GM19452 (cell line): ENCODE measurements around the gene DAO.
"Not testable (repeated sequence)": the region's sequence is repeated elsewhere in the genome, so short reads cannot be mapped to it uniquely, and the experiment has no call there.

Experiments
- ATAC-seq: cut with Tn5 transposase; IDR thresholded peaks from one replicate; pipeline ENCODE4 v1.9.1; 2021; ENCODE audit not compliant: unreplicated experiment

DAO gene

DNA sequence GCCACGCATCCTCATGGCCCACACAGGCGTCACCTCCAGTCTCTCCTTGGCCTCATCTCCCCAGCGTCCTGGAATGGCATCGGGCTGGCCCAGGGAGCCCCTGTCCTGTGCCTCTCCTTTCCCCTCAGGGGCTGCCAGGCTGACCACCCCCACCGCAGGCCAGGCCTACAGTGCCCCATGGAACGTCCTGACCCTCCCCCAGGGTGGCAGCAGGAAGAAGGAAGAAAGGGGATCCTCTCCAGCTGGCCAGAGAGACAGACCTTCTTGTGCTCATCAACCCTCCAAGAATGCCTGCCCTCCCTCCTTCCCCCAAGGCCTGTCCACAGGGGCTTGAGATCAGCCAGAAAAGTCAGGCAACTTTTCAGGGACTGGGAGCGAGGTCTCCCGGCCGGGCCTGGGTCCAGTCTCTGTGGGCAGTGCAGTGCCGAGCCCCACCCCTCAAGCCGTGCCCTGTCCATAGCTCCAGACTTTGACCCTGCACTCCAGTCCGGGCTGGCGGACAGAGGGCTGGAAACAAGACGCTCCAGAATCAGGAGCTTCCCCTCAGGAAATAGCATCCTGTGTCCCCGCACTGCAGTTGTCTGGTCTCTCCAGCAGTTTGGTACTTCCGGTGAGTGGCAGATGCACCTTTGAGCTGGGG lies at the start of gene DAO:
TSS of gene DAO (plus strand) at position 478 of the 640 bp plus-strand sequence. CDS start 4,915 bp downstream, outside the sequence.
- ATAC-seq = no peak

DNA sequence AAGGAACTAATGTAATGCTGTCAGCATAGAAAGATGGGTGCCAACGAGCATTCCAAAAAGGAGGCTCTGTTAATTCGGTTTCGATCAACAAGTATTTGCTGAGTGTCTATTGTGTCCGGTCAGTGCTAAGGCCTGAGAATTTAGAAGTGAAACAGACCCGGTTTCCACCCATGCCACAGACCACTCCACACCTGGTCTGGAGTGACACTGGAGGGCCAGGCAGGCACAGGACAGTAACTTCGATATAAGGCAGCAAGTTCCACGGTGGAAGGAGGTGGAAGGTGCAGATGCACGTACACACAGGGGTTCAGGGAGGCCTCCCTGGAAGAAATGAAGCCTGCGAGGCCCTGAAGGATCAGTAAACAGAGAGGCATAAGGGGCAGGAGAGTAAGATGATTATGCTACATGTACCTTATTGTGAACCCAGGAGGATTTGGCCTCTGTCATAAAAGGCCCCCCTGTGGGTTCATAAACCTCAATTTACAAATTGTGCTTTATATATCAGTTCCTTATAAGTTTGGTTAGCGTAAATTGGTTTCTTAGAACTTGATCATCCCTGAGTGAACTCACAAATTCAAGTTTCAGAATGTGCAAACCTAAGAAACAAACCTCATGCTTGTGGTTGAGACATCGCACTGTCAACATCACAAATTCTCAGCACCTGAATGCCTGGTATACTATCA lies 48.4 kb upstream of the DAO start:
- peak; percentile 73 for ATAC-seq

DNA sequence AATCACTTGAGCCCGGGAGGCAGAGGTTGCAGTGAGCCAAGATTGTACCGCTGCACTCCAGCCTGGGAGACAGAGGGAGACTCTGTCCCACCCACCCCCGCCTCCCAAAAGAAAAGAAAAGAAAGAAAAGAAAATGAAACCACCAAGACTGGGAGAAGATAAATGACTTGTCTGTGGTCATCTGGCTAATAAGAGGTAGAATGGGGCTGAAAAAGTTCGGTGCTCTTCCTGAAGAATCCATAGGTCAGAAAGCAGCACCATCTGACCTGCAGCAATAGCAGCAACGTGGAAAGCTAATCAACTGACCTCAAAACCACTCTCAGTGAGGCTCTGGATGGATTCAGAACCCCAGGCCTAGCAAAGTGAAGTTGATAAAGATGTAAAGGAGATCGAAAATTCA lies 47.7 kb upstream of the DAO start:
- ATAC-seq = no peak

DNA sequence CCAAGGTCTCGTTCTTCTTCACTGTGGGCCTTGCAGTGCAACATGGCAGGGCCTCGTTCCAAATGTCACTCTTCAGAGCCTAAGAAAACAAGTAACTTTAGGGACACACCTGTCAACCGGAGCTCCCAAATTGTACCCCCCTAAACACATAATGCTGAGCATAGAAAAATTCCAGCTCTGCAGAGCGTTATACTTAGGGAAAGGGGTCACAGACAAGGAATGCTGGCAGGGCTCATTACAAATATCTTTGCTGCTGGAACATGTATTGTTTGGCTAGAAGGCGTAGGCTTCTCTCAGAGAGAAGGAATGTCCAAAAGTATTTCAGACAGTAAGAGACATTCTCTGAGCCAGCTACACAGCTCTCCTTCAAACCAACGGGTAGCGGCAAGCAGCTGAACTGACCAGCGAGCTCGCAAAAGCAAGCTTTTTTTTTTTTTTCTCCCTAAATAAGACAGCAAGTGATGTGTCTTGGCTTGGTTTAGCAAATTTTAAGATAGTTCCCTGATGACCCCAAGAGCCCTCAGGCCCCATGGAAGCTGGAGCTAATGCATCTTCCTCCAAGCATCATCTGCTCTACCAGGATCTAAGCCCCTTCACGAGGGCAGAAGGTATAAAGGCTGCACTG lies 47.0 kb upstream of the DAO start:
- ATAC-seq = no peak

DNA sequence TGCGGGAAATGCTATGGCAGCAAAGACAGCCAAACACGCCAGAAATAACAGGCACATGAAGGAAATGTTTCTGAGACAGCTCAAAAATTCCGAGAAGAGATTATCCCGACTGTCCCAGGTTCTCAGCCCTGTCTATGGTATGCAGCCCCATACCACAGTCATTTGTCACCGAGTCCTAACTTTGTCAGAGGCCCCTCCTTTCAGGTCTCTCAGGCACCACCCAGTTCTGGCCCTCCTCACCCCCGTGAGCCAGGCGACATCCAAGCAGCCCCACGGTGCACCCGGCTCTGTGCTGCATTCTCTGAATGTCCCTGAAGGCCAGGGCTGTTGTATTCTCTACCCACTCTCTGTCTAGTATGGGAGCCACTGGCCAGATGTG lies 46.5 kb upstream of the DAO start:
- ATAC-seq = no peak

DNA sequence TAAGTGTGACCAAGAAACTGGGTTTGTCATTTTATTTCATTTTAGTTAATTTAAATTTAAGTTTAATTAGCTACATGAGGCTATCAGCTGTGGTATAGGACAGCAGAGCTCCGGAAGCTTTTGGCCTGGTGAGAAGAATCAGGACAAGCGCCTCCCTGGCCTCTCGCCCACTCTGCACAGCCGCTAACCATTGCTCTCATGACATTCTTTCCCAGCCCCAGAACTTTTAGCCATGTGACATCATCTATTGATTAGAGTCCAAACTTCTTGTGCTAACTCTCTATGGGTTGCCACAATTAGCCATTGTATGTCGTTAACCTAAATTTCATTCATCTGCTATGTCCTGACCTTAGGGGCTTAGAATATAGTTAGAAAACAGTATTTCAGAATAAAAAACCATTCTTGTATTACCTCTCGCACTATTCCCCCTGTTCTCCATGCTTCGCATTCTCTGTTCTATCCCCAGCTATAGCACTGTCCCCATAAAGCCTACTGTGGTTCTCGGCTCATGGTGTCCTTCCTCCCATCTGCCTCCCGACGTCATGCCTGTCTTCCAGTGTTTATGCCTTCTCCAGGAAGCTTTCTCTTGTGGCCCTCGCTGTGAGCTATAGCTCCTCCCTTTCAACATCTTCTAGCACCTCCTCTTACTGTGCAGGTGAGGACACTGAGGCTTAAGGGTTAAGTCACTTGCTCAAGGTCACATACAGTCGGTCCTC lies 46.0 kb upstream of the DAO start:
- no peak for ATAC-seq

DNA sequence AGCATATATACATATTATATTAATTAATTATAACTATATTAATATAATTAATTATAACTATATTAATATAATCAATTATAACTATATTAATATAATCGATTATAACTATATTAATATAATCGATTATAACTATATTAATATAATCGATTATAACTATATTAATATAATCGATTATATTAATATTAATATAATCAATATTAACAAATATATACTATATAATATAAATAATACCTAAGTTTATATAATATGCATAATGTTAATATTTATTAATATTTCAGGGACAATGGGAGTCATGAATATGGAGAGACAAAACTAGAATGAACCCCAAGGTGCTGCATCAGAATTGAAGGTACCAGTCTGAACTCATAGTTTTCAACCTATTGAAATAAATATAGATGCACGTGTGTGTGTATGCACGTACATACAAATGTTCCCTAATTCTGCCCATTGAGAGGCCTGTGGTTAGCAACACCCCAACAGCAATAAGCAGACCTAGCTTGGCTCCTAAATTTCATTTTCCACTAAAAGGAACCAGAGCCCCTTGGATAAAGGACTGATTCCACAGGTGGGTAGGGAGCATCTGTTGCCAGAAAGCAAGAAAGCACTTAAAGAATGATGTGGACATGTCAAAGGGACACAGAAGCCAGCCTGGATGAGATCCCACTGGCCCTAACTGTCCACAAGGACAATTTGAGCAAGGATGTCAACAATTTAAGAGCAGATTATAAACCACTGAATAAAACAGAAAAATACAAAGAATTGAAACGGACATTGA lies 43.8 kb upstream of the DAO start:
- no peak for ATAC-seq

DNA sequence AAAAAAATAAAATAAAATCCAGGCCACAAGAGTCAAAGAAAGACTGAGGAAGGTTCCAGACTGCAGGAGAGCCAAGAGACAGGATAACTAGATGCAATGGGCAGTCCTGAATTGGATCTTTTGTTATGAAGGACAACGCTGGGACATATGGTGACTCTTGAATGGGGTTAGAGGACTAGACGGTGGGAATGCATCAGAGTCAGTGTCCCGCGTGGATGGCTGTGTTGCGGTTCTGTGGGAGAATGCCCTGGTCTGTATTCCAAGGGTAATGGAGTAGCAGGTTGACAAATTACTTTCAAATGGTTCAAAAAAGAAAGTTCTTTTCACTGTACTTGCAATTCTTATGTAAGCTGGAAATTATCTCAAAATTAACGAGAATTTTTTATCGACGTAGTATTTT lies 42.7 kb upstream of the DAO start:
- ATAC-seq = no peak

DNA sequence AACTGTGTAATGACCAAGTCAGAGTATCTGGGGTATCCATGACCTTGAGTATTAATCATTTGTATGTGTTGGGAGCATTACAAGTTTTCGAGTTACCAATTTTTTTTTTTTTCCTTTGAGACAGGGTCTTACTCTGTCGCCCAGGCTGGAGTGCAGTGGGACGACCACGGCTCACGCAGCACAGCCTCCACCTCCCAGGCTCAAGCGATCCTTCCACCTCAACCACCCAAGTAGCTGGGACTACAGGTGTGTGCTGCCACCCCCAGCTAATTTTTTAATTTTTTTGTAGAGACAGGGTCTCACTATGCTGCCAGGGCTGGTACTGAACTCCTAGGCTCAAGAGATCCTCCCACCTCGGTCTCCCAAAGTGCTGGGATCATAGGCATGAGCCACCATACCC lies 42.2 kb upstream of the DAO start:
- no peak for ATAC-seq

DNA sequence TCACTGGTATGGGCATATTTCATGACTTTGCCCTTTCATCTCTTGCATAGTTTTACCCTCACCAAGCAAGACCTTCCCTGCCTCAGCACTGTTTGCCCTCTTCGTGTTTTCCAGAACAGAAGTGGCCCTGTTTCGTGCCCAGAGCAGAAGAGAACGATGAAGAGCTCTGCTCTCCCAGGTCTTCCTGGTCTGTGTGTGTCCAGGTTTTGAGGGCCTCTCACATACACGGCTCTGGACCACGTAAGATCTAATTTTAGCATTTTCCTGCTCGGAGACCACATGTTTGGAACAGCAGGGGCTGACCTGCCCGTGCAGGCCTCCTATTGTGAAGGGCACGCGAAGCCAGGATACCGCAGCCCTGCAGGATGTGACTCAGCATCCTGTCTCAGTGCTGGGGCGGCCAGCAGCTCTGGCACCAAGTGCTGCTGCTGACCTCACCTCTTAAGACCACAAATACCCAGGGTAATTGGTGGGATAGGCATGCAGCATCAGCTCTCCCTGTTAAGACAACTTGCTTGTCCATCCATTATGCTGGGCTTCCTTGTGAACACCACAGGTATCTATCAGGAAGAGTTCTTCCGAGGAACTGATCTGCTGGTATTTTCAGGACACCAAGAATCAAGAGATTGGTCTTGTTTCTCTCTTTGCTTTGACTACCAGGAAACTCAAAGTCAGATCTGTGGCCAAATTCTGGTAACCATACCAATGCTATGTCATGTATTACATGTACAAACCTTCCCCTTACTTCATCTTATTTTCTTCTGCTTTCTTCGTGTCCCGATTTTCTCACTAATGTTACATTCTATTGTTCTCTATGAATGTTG lies 41.5 kb upstream of the DAO start:
- ATAC-seq = peak; percentile 98

DNA sequence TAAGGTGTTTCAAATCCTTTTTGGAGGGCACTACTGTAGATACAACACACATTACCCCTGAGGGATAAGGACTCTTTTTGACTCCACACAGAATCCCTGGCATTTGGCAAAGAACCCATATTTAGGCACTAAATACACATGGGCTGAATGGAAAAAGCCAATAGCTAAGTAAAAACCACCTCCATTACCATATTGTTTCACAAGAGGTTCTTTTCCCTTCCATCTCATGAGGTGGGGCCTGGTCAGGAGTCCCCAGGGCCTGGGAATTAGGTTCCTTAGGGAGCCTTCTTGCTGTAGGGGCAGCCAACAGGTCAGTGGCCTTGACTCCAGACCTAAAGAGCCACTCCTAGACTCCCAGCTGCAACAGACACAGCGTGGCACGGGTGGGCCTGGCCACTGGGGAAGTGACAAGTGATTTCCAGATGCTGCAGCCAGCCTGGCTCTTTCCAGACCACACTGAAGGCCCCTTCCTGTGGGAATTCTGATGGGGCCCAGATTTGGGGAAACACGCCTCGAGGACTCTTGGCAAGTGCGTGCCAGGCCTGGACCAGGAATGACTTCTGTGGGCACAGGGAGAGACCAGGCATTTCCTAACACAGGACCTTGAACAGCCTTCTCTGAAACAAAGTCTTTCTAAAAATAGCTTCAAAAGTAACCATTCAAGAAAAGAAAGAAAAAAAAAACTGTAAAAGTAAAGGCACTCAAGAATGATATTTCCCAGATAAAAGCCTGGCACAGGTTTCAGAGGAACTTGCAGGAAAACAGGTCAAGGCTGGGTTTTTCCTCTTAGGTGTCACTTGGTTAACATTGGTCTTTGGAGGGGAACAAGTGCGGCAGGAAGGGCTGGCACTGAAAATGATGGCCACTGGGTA lies 40.6 kb upstream of the DAO start:
- no peak for ATAC-seq

DNA sequence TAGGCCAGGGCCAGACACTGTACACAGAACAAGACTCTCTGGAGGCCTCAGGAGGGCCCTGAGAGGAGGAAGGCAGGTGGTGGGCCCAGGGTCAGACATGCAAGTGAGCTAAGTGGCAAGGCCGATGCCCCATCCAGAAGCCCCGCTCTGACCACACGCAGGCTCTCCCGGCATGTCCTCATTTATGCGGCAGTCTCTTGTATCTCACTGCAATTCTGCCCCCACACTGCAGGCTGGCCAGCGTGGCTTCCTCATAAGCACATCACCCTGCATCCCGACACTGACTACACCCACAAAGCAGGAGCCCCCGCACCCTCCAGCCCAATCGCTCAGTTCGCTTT lies 40.0 kb upstream of the DAO start:
- no peak for ATAC-seq

DNA sequence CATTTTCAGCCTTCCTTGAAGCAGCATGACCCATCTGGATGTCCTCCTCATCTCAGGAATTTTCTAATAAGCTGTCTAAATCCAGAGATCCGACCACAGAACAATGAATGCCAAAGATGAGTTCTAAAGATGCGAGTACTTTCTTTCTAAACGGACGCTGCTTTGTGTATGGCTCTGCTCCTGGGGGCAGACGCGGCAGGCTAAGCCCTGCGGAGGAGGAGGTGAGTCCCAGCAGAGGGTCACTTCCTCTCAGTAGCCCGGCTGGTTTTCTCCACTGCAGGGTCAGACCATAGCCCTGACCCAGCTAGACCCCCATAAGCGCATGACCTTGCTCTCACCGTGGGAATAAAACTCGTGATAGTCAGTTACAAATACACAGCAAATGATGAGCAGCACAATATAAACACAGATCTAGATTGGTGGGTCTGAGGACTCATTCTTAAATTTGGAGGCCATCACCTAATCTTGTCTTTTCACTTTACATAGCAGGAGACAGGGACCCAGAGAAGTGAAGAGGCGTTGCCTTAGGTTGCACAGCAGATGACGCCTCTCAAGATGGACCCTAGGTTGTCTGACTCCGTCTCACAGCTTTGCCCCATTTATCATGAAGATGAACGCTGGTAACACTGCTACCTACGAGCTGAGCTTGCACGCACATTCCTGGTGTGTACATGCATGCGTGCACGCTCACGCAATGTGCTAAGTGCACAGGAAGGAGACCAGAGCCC lies 39.1 kb upstream of the DAO start:
- no peak for ATAC-seq

DNA sequence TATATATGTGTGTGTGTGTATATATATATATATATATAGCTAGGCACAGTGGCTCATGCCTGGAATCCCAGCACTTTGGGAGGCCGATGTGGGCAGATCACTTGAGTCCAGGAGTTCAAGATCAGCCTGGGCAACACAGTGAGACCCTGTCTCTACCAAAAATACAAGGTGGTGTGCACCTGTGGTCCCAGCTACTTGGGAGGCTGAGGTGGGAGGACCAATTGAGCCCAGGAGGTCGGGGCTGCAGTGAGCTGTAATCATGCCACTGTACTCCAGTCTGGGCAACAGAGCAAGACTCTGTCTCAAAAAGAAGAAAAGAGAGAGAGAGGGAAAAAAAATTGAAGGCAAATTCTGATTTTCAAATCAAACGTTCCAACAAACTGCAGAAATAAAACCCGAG lies 38.1 kb upstream of the DAO start:
- not testable (repeated sequence) for ATAC-seq

DNA sequence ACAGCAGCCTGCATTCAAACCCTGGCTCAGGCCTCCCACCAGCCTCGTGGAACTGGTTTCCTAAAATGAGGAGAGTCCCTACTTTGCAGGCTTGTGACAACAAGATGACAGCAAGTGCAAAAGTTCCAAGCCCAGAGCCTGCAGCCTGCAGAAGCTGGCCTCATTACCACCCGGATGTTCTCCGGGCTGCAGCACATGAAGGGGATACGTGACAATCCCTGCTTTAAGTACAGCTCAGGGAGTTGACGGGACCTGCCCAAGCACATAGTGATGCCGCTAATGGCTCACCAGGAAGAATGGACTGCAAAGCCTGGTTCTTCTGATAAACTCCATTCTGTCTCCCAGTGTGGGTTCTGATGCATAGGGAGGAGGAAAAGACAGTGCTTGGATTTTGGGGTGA lies 37.5 kb upstream of the DAO start:
- ATAC-seq = no peak

DNA sequence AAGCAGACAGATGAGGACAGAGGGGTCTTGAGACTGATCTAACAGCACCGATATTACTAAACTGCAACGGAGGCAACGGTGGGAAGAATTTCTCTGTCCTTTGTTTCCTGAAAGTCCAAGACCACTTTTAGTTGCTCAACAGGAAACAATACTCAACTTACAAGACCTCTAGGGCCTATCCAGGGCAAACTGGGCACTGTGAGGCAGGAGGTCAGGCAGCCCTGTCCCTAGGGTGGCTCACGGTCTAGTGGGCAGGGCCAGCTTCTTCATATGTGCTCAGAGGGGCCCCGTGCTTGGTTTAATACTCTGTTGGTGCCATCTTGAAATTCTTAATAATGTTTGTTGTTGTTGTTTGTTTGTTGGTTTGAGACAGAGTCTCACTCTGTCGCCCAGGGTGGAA lies 36.7 kb upstream of the DAO start:
- no peak for ATAC-seq

DNA sequence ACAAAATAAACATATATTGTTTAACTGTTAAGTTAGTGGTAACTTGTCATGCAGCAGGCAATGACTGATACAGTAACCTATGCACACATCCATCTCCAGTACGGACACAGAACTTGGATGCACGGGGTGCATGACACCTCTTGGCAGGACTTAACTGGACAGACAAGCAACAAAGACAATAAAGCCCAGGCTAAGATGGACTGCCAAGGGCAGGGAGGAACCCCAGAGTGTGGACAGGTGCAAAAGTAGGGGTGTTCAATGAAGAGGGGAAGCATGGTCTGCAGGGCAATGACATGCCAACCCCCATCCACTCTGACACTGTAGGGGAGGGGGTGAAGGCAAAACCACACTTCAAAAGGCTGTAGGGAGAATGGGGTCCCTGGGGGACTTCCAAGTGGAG lies 34.2 kb upstream of the DAO start:
- ATAC-seq = no peak

DNA sequence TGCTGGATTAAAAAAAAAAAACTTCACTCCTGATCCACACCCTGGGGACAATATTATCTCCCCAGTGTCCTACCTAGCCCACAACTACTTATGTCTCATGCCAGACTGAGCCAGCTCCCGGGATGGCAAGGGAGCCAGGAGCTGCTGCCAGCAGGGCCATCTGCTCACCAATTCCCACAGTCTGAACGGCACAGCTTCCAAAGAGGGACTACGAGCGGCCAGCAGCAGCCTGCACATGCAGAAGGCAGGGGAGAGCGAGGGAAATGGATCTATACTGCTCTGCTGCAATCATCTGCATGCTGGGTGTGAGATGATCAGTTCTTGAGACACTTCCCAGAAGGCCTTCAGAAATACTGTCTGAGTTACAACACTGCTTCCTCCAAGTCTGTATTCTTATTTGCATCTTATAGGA lies 33.6 kb upstream of the DAO start:
- no peak for ATAC-seq

DNA sequence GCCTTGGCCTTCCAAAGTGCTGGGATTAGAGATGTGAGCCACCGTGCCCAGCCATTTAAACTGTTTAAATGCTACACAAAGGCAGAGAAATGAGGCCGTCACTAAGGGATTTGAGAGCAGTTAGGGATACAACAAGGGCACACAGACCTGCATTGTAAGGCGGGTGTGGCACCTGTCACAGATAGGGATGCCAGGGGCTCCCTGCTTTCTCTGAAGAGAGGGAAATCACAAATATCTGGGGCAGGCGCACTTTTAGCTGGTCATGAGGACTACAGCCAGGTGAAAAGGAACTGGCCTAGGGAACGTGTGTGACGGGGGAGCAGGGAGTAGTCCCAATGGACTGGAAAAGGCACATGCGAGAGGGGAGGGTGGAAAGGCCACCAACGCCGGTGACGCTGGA lies 32.2 kb upstream of the DAO start:
- ATAC-seq = no peak
